ENCODE measurements around the gene PNPT1.
"Not testable (repeated sequence)": the region's sequence is repeated elsewhere in the genome, so short reads cannot be mapped to it uniquely, and the experiment has no call there.

The PNPT1 gene

GRCh38 chr2:55653255-55653654 lies 40.4 kb downstream of the PNPT1 start:
- DNase-seq, result no peak

GRCh38 chr2:55649211-55649610 lies 44.4 kb downstream of the PNPT1 start:
- no peak for DNase-seq

DNA sequence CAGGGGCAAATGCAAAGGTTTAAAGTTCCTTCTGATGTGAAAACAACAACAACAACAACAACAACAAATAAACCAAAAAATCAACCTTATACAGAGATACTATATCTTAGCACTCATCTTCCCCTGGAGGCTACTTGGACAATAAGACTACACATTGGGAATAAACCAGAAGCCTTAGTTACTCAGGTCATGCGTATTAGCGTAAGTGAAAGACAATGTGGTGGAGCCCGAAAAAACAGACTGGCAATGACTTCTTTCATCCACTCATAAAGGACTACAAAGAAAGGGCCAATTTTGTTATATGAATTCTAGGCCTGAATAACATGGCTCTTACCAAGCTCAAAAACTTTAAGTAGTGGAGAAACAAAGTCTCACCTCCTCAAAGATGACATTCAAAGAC lies 56.8 kb downstream of the PNPT1 start:
- DNase-seq, result no peak

DNA sequence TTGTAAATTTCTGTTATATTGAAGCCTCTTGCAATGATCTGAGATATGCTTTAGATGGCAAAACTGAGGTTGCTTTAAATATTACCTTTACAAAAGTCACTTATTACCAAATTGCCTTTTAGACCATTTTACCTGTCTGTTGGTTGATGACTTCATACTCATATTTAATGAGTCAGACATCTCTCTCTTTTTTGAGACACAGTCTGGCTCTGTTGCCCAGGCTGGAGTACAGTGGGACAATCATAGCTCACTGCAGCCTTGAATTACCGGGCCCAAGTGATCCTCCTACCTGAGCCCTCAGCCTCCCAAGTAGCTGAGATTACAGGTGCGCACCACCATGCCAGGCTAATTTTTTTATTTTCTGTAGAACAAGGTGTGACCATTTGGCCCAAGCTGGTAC lies 64.7 kb downstream of the PNPT1 start:
- DNase-seq, result no peak

DNA sequence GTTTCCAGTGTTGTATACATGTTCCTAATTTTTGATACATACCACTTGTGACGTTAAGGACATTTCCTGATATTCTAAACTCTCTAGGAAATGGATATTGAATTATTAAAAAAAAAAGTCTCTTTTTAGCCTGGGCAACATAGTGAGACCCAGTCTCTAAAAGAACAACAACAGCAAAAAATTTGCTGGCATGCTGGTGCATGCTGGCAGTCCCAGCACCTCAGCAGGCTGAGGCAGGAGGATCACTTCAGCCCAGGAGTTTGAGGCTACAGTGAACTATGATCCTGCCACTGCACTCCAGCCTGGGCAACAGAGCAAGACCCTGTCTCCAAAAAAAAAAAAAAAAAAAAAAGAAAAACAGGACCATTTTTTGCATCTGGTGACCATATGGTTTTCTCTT lies 65.7 kb downstream of the PNPT1 start:
- DNase-seq, result no peak

DNA sequence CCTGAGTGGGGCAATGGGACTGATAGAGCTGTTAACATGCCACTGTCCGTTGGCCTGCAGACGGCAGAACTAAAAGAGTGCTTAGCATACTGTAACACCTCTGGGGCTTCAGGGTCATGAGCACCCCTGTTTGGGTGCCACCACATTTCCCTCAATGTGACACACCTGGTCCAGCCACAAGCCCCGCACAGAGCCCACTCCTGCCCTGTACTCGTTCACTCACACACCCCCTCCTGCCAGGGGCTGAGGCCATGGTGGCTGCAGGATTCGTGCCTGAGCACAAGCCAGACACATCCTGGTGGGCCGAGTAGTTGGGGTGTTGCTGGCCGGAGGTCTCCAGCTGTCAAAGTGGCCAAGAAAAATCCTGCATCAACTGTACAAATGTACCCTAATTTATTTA lies 71.8 kb downstream of the PNPT1 start:
- DNase-seq, result no peak

GRCh38 chr2:55620123-55620779 lies 73.4 kb downstream of the PNPT1 start:
- DNase-seq, result peak; percentile 6

- DNase-seq, result peak; percentile 25
Observed at GRCh38 chr2:55618275-55619055, 75.2 kb downstream of the PNPT1 start.

- no peak for DNase-seq
Observed at GRCh38 chr2:55618025-55618274, 75.7 kb downstream of the PNPT1 start.

- peak; percentile 98 for DNase-seq
Observed at GRCh38 chr2:55617175-55618024, 76.2 kb downstream of the PNPT1 start, which contains the start of gene PPP4R3B. Gene PPP4R3B (minus strand): TSS chr2:55617622. CDS start chr2:55617285, 337 bp downstream.

DNA sequence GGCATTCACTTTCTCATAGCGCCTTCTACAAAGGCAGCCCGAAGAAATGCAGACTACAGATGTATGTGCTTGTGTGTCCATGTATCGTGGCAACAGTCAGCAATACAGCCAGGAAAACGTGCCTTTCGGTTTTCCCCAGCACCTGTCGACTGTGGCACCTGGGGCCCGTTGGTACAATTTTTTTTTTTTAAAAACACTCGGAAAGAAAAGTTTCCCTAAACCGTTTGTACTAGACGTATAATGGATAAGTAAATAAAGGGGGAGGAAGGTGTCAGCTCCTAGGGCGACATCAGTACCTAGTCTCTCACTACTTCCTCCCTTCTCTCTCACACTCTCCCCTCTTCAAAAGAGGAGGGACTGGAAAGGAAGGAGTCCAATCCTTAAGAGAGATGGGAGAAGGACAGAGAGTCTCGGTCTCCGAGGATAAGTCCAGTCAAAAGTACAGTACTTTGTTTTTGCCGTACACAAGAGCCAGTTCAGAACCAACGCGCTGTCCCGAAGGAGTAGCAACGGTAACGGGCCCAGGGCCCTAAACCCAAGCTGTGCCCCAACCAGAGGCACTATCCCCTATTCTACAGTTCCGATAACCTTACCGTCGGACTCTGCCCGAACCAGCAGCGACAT lies 77.0 kb downstream of the PNPT1 start:
- DNase-seq, result peak; percentile 14

DNA sequence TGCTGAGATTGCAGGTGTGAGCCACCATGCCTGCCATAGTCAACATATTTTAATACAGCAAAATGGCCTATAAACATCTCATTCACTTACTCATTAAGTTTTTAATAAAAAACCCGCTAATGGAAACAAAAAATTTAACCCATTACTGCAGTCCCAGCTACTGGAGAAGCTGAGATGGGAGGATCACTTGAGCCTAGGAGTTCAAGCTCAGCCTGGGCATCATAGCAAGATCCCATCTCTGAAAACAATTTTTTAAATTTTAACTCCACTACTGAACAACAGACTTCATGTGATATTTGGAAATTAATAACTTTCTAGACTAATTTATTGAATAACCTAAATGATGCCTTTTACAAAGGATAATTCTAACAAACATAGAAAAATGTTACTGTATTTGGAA lies 81.6 kb downstream of the PNPT1 start:
- DNase-seq, result no peak

DNA sequence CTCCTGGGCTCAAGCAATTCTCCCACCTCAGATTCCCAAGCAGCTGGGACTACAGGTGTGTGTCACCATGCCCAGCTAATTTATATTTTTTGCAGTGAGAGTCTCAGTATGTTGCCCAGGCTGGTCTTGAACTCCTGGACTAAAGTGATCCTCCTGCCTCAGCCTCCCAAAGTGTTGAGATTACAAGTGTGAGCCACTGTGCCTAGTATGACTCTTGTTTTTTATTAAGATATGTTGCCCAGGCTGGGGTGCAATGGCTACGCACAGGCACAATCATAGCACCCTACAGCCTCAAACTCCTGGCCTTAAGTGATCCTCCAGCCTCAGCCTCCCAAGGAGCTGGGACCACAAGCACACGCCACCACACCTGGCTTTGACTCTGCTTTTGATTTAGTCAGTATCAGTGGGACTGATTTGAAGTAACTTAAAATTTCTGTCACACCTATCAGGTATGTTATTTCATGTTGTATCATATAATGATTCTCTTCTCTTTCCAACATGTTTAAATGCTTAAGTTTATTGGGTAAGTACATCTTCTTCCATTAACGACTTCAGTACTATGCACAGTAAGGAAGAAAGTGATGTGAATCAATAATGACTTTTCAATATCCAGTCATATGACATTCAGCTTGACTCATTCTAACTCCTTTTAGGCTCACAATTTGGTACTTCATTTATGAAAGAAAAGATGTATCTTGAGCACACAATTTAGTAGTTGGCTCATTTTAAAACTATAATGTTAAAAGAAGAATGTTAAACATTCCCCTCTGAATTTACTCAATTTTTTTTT lies 82.5 kb downstream of the PNPT1 start:
- no peak for DNase-seq

DNA sequence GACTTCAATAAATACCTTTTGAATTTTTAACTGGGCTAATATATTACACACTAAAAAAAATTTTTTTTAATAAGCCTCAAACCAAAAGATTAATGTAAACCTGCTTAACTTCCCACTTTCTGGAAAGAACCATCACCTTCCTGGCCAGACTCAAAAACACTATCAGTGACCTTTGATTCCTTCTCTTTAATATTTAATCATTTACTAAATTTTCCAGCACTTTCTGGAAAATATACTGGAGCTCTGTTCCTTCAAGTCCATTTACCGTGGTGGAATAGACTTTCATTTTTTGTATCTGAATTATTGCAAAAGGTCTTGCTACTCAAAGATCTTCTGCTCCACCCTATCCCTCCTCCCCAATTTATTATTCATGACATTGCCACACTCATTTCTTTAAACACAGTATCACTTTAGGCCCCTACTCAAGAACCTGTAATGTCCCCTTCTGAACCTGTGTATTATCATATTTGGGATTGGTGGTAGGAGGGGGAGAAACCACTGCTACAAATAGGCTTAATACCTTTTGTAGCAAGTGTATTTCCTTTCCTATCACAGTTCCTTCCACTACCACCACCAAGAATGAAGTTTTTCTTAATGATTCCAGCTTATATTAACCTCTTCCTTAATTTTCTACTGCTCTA lies 83.6 kb downstream of the PNPT1 start:
- no peak for DNase-seq

DNA sequence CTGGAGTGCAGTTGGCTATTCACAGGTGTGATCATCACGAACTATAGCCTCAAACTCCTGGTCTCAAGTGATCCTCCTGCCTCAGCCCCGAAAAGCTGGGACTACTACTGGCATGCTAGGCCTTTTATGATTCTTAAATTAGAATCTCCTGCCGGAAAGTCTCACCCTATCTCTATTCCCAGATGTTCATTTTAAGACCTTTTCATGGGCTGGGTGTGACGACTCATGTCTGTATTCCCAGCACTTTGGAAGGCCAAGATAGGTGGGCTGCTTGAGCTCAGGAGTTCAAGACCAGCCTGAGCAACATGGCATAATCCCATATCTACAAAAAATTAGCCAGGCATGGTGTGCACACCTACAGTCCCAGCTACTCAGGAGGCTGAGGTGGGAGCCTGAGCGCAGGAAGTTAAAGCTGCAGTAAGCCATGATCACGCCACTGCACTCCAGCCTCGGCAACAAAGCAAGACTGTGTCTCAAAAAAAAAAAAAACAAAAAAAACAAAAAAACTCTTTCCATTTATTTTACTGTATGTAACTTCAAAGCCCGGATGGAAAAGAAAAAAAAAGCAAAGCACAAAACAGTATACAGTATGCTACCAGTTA lies 84.3 kb downstream of the PNPT1 start:
- DNase-seq, result no peak

- DNase-seq, result no peak
Observed at GRCh38 chr2:55607717-55608116, 85.9 kb downstream of the PNPT1 start.

DNA sequence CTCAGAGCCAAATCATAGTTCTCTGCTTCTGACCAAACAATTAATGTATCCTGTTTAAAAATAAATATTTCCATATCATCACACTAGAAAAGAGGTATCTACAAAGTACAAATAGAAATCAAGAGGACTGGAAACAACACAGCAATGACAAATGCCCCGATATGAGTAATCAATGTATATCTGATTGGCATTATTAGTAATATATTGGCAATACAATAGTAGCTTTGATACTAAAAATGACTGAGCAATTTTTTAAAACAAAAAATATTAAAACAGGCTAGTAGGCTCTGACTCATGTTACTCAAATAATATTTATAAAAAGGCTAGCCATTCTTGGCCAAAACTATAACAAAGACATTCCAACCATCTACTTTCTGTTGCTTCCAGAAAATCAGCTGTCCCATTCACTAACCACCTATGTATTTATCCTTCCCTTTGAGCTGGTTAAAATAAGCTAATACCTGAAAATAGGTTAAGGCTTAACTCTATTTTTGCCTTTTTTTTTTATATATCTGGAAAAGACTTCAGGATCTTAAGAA lies 89.5 kb downstream of the PNPT1 start:
- DNase-seq, result no peak

- no peak for DNase-seq
Observed at GRCh38 chr2:55601849-55602248, 91.8 kb downstream of the PNPT1 start.

DNA sequence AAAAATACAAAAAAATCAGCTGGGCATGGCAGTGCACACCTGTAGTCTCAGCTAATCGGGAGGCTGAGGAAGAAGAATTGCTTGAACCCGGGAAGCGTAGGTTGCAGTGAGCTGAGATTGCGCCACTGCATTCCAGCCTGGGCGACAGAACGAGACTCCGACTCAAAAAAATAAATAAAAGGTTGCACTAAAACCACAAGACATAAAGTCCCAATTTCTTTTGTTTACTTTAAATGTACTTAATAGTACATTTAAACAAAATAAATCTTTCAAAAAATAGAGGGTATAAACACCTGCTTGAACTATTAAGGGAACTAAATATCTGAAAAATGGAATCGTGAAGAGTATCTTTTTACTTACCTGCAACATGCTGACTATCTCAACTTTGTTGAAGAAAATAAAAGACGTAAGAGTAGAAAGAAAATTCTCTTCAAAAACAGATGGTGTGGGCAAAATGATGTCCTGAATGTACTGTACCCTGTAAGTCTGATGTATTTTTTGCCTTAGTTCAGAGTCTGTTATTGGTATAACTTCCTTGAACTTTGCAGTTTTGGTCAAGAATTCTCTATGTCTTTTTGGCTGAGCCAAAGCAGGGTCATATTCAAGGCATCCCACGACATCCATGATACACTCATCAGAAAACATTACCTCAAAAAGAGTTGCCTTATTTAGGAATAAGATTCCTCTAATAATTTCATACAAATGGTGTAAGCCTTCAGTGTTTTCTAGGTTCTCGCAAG lies 95.4 kb downstream of the PNPT1 start:
- DNase-seq, result no peak

DNA sequence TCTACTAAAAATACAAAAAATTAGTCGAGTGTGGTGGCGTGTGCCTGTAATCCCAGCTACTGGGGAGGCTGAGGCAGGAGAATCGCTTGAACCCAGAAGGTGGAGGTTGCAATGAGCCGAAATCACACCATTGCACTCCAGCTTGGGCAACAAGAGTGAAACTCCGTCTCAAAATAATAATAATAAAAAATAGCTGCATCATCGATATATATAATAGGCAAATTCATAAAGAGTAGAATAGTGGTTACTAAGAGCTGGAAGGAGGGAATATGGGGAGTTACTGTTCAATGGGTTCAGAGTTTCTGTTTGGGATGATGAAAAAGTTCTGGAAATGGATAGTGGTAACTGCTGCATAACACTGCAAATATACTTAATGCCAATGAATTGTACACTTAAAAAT lies 96.8 kb downstream of the PNPT1 start:
- DNase-seq, result not testable (repeated sequence)

- no peak for DNase-seq
Observed at GRCh38 chr2:55595536-55595935, 98.1 kb downstream of the PNPT1 start.

Measured in NCI-H2227 treated with DMSO at 0.1 percent for 48 hours (cell line).